ENCODE measurements around the gene RASGEF1C.

Gene RASGEF1C

GRCh38 chr5:180209137-180209581 is at the start of gene RASGEF1C:
RASGEF1C (minus strand) TSS chr5:180209211; CDS start chr5:180138052, 71,159 bp downstream.
- no peak for DNase-seq (ENCODE audit: low read depth)
- TF ChIP-seq CTCF (IDR thresholded peaks at IDR 0.05; ENCODE audit: control insufficient read depth, insufficient read depth, low read depth, low read length, missing control alignments): peak; percentile 32
- H3K4me3 ChIP-seq (ENCODE audit: control insufficient read depth, low read depth, low read length): peak within 1 kb of the TSS; percentile 4; the same call in 1 of the 2 replicates

- TF ChIP-seq CTCF (IDR thresholded peaks at IDR 0.05; ENCODE audit: control insufficient read depth, insufficient read depth, low read depth, low read length, missing control alignments): no peak
- H3K4me3 ChIP-seq (ENCODE audit: control insufficient read depth, low read depth, low read length): no peak overlapping the region
These were observed 44.2 kb upstream of the RASGEF1C start for GRCh38 chr5:180253036-180253824.

GRCh38 chr5:180251887-180252286 is 42.9 kb upstream of the RASGEF1C start:
- DNase-seq (ENCODE audit: low read depth): no peak
- no peak overlapping the region for H3K4me3 ChIP-seq (ENCODE audit: control insufficient read depth, low read depth, low read length)
- TF ChIP-seq CTCF (IDR thresholded peaks at IDR 0.05; ENCODE audit: control insufficient read depth, insufficient read depth, low read depth, low read length, missing control alignments): no peak

More at GRCh38 chr5:180253036-180253824, 44.2 kb upstream of the RASGEF1C start:
- DNase-seq (ENCODE audit: low read depth): no peak

GRCh38 chr5:180251141-180251540 is 42.1 kb upstream of the RASGEF1C start:
- no peak overlapping the region for H3K4me3 ChIP-seq (ENCODE audit: control insufficient read depth, low read depth, low read length)
- no peak for DNase-seq (ENCODE audit: low read depth)
- no peak for TF ChIP-seq CTCF (IDR thresholded peaks at IDR 0.05; ENCODE audit: control insufficient read depth, insufficient read depth, low read depth, low read length, missing control alignments)

GRCh38 chr5:180250329-180250728 is 41.3 kb upstream of the RASGEF1C start:
- TF ChIP-seq CTCF (IDR thresholded peaks at IDR 0.05; ENCODE audit: control insufficient read depth, insufficient read depth, low read depth, low read length, missing control alignments): no peak
- DNase-seq (ENCODE audit: low read depth): no peak

GRCh38 chr5:180241600-180241999 is 32.6 kb upstream of the RASGEF1C start:
- TF ChIP-seq CTCF (IDR thresholded peaks at IDR 0.05; ENCODE audit: control insufficient read depth, insufficient read depth, low read depth, low read length, missing control alignments): no peak
- no peak for DNase-seq (ENCODE audit: low read depth)
- no peak overlapping the region for H3K4me3 ChIP-seq (ENCODE audit: control insufficient read depth, low read depth, low read length)

More at GRCh38 chr5:180250329-180250728, 41.3 kb upstream of the RASGEF1C start:
- no peak overlapping the region for H3K4me3 ChIP-seq (ENCODE audit: control insufficient read depth, low read depth, low read length)

Measured in AG09309 (cell line).